T-helper 1 cell treated with Interleukin-12 subunit alpha and Interleukin-12 subunit beta and Interleukin-4 antibody, amounts not matched to agents 30 μg/mL and 1 μg/mL, for 36 hours (primary cell): ENCODE results near the gene GRWD1.
A peak's percentile ranks its signal among the peaks of the same experiment; 100 is the strongest.

ENCODE experiments used
- H3K27ac Mint-ChIP-seq: one replicate; pipeline ENCODE4 v1.8.0; 2021; ENCODE audit warnings: mild to moderate bottlenecking, mixed read lengths
- H3K27me3 Mint-ChIP-seq: one replicate; pipeline ENCODE4 v1.8.0; 2021; ENCODE audit warnings: low read depth, mixed read lengths
- H3K36me3 Mint-ChIP-seq: one replicate; pipeline ENCODE4 v1.8.0; 2021; ENCODE audit warnings: low read depth, mixed read lengths
- H3K4me1 Mint-ChIP-seq: one replicate; pipeline ENCODE4 v1.8.0; 2021; ENCODE audit warnings: low read depth, mixed read lengths
- H3K4me3 Mint-ChIP-seq: one replicate; pipeline ENCODE4 v1.8.0; 2021; ENCODE audit warnings: mild to moderate bottlenecking, moderate library complexity, mixed read lengths
- H3K9me3 Mint-ChIP-seq: one replicate; pipeline ENCODE4 v1.8.0; 2021; ENCODE audit warnings: mixed read lengths

GRWD1 gene

DNA sequence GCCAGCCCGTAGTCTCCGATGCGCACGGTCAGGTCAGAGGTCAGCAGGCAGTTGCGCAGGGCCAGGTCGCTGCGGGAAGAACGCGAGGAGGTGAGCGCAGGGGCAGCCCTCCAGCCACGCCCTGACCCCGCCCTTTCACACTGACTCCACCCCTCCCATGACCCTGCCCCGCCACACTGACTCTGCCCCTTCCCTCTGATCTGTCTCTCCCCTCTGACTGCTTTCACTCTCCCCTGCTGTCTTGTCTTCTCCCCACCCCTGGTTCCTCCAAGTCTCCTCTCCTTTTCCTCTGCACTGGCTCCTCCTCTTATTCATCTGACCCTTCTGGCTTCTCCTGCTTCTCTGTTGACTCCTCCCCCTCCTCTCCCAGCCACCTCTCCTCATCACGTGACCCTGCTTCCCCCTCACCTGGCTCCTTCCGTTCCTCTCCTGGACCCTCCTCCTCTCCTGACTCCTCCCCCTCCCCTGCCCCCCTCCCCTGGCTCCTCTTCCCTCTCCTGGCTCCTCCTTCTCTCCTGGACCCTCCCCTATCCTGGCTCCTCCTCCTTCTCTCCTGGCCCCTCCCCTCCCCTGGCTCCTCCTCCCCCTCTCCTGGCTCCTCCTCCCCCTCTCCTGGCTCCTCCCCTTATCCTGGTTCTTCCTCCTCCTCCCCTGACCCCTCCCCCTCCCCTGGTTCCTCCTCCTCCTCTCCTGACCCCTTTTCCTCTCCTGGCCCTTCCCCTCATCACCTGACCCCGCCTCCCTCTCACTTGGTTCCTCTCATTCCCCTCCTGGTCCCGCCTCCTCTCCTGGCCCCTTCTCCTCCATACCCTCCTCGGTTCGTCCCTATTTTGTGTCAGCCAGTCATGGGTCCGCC lies 55.9 kb downstream of the GRWD1 start:
- H3K27me3 Mint-ChIP-seq, result peaks cover 9% of the 10 kb centered on the region
- no peaks in the 10 kb centered on the region for H3K9me3 Mint-ChIP-seq

GRCh38 chr19:48502350-48503018 lies 56.7 kb downstream of the GRWD1 start:
- Mint-ChIP-seq H3K27me3 (peaks cover 9% of the 10 kb centered on the region), H3K36me3 (no peaks in the 10 kb centered on the region), H3K4me1 (peaks cover 7% of the 10 kb centered on the region), H3K27ac (no peak overlapping the region), H3K4me3 (peak overlapping the region; percentile 76), H3K9me3 (no peaks in the 10 kb centered on the region)

More for the DNA sequence above, 55.9 kb downstream of the GRWD1 start:
- Mint-ChIP-seq H3K4me1 (peaks cover 7% of the 10 kb centered on the region), H3K36me3 (no peaks in the 10 kb centered on the region), H3K4me3 (peak overlapping the region; percentile 76), H3K27ac (peak overlapping the region; percentile 76)

DNA sequence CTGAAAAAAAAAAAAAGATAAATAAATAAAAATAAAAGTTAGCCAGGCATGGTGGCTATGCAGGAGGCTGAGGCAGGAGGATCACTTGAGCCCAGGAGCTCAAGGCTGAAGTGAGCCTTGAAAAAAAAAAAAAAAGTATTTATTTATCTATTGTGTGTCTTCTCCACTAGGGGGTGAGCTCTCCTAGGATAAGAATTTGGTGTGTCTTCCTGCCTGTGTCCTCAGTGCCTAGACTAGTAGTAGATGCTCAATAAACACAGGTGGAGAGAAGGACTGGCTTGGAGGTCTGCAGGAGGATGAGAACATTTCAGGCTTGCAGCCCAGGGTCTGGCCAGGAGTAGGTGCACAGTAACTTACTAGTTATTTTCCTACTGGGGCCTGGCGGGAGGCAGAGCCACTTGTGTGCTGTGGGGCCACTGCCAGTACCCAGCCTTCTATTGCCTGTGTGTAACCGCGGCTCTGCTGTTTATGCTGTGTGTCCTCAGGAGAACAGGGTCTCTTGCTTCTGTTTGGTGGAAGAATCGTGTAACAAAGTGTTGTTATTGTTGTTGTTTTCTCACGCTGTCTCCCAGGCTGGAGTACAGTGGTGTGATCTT lies 60.5 kb downstream of the GRWD1 start:
- Mint-ChIP-seq H3K36me3 (no peaks in the 10 kb centered on the region), H3K27me3 (peaks cover 3% of the 10 kb centered on the region), H3K4me1 (peaks cover 9% of the 10 kb centered on the region), H3K4me3 (no peak overlapping the region), H3K27ac (no peak overlapping the region), H3K9me3 (no peaks in the 10 kb centered on the region)
